Measurements from ENCODE around the gene TENT5D. TPM values are rescaled to one million over a fixed set of nuclear protein-coding genes. Genes with fewer than 3 reads are reported as not detected.
"Not testable (repeated sequence)": the region's sequence is repeated elsewhere in the genome, so short reads cannot be mapped to it uniquely, and the experiment has no call there.

The TENT5D gene
- polyA plus RNA-seq, 2 of the 4 experiments (the other 2 are of a cell fraction): not detected

- no peak overlapping the region for H3K4me2 ChIP-seq
- ChIA-PET POLR2A (no interaction called here), CTCF (no interaction called here)
- H3K4me3 ChIP-seq: no peak overlapping the region
- no peak overlapping the region for H3K27ac ChIP-seq
- H3K9me3 ChIP-seq: no peaks in the 10 kb centered on the region
- WGBS (ENCODE audit: missing lambda C conversion rate): 13% methylated on average over 1 of the region's 1 CpG
- TF ChIP-seq CTCF (IDR thresholded peaks at IDR 0.05): no peak
- no peak for TF ChIP-seq ESRRA (IDR thresholded peaks at IDR 0.05; ENCODE audit: borderline replicate concordance, low read length)
- TF ChIP-seq GATA3 (IDR thresholded peaks at IDR 0.05; ENCODE audit: borderline replicate concordance): no peak
- no peak for TF ChIP-seq FOSB (CRISPR knock-in tag; IDR thresholded peaks at IDR 0.05)
- TF ChIP-seq RCOR1 (IDR thresholded peaks at IDR 0.05; ENCODE audit: low read depth, low read length): no peak
- no peak for FAIRE-seq
- no peak for DNase-seq (ENCODE audit: low read depth in 1 of 2, low spot score in 1 of 2)
- ATAC-seq: no peak
- H3K4me1 ChIP-seq: no peaks in the 10 kb centered on the region
Observed at GRCh38 chrX:80432863-80433262, 12.6 kb downstream of the TENT5D start.

GRCh38 chrX:80468166-80468565, 47.9 kb downstream of the TENT5D start:
- CTCF ChIA-PET; POLR2A ChIA-PET; H3K9me3 ChIP-seq; H3K4me2 ChIP-seq; DNase-seq (ENCODE audit: low read depth in 1 of 2, low spot score in 1 of 2); H3K4me3 ChIP-seq; FAIRE-seq; ATAC-seq; H3K27ac ChIP-seq; H3K4me1 ChIP-seq: not testable (repeated sequence)
- WGBS (ENCODE audit: missing lambda C conversion rate): 3% methylated on average over 4 of the region's 4 CpGs

GRCh38 chrX:80471582-80471981, 51.3 kb downstream of the TENT5D start:
- POLR2A ChIA-PET: no interaction called here

GRCh38 chrX:80485543-80485942, 65.3 kb downstream of the TENT5D start:
- FAIRE-seq: no peak

More at GRCh38 chrX:80471582-80471981, 51.3 kb downstream of the TENT5D start:
- ATAC-seq (no peak), FAIRE-seq (no peak), DNase-seq (ENCODE audit: low read depth in 1 of 2, low spot score in 1 of 2) (no peak)
- no peaks in the 10 kb centered on the region for H3K4me1 ChIP-seq
- H3K4me3 ChIP-seq: no peak overlapping the region
- no peaks in the 10 kb centered on the region for H3K9me3 ChIP-seq
- TF ChIP-seq JUNB (IDR thresholded peaks at IDR 0.05) (no peak), HDAC2 (IDR thresholded peaks at IDR 0.05) (no peak), RFX5 (IDR thresholded peaks at IDR 0.05) (no peak), HOXB5 (CRISPR knock-in tag; IDR thresholded peaks at IDR 0.05) (no peak), ZC3H11A (IDR thresholded peaks at IDR 0.05) (peak; percentile 40), MYC (IDR thresholded peaks at IDR 0.05; ENCODE audit: borderline replicate concordance, low read length) (no peak), ZSCAN20 (CRISPR knock-in tag; IDR thresholded peaks at IDR 0.05) (no peak), GATA3 (IDR thresholded peaks at IDR 0.05; ENCODE audit: borderline replicate concordance) (no peak), TFCP2L1 (CRISPR knock-in tag; IDR thresholded peaks at IDR 0.05) (no peak)
- CTCF ChIA-PET: no interaction called here
- no peak overlapping the region for H3K4me2 ChIP-seq
- H3K27ac ChIP-seq: no peak overlapping the region

More at GRCh38 chrX:80485543-80485942, 65.3 kb downstream of the TENT5D start:
- Histone ChIP-seq H3K4me1 (no peaks in the 10 kb centered on the region), H3K9me3 (no peaks in the 10 kb centered on the region), H3K27ac (no peak overlapping the region), H3K4me3 (no peak overlapping the region), H3K4me2 (no peak overlapping the region)
- ChIA-PET CTCF (interaction anchor here (0.6 to 1.2 kb wide), 2 partner anchors 14 to 72 kb away, joined by 3 read pairs; no protein-coding TSS in a partner anchor), POLR2A (no interaction called here)
- TF ChIP-seq RCOR1 (IDR thresholded peaks at IDR 0.05; ENCODE audit: low read depth, low read length) (no peak), NFE2L2 (conservative IDR thresholded peaks at IDR 0.05; ENCODE audit: low read length) (no peak), RFX5 (IDR thresholded peaks at IDR 0.05) (no peak), MYC (IDR thresholded peaks at IDR 0.05; ENCODE audit: borderline replicate concordance, low read length) (no peak), ATOH8 (CRISPR knock-in tag; IDR thresholded peaks at IDR 0.05; ENCODE audit: low read depth) (no peak), ELK1 (IDR thresholded peaks at IDR 0.05; ENCODE audit: low read depth, low read length) (no peak), HDAC2 (IDR thresholded peaks at IDR 0.05) (no peak)
- DNase-seq (ENCODE audit: low read depth in 1 of 2, low spot score in 1 of 2): no peak
- ATAC-seq: no peak
